IMR-90 (cell line): ENCODE results near the gene ARPC5.

Experiments
- BHLHE40 ChIP-seq: fragments of 150-350 bp; IDR thresholded peaks from 2 replicates; pipeline ENCODE4 v1.6.1; 2016; ENCODE audit warnings: mild to moderate bottlenecking, low read depth, low read length
- CHD1 ChIP-seq: IDR thresholded peaks from 2 replicates; pipeline ENCODE4 v1.6.1; 2012; ENCODE audit warnings: low read depth, low read length, improper control_type of control experiment
- MAZ ChIP-seq: IDR thresholded peaks from 2 replicates; pipeline ENCODE4 v1.6.1; 2012; ENCODE audit warnings: low read depth, mild to moderate bottlenecking, low read length, improper control_type of control experiment, moderate library complexity, borderline replicate concordance
- POLR2A ChIP-seq: IDR thresholded peaks from 2 replicates; pipeline ENCODE4 v1.6.1; 2012; ENCODE audit warnings: mild to moderate bottlenecking, low read depth, low read length
- RFX5 ChIP-seq: IDR thresholded peaks from 2 replicates; pipeline ENCODE4 v1.8.0; 2012; ENCODE audit warnings: low read depth, mild to moderate bottlenecking, low read length, moderate library complexity
- TF ChIP-seq, protein P1 (sequence below): conservative IDR thresholded peaks from 2 replicates; pipeline ENCODE4 v1.5.1; 2012; ENCODE audit warnings: mild to moderate bottlenecking, low read depth, low read length, improper control_type of control experiment
- TF ChIP-seq, protein P2 (sequence below): fragments of 150-350 bp; IDR thresholded peaks from 2 replicates; pipeline ENCODE4 v1.6.1; 2017; ENCODE audit warnings: mild to moderate bottlenecking, antibody characterized with exemption, low read length, low read depth

DNA sequence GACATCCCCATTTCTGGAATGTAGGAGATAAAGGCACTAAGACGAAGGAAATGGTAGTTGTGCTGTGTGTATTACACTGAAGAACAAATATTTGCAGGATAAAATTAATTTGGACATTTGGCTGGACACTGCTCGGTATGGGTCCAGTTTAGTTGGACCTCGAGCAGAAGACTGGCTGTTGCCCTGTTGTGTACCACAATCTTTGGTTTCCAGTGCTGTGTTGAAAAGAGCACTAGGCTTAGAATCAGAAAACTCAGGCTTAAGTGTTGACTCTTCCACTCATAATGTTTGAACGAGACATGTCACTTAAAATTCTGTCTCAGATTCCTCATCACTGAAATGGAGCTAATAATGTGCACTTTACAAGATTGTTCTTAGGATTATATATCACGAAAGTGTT is 1.2 kb upstream of the ARPC5 start:
- TF ChIP-seq CHD1: no peak
- TF ChIP-seq, protein P1, sequence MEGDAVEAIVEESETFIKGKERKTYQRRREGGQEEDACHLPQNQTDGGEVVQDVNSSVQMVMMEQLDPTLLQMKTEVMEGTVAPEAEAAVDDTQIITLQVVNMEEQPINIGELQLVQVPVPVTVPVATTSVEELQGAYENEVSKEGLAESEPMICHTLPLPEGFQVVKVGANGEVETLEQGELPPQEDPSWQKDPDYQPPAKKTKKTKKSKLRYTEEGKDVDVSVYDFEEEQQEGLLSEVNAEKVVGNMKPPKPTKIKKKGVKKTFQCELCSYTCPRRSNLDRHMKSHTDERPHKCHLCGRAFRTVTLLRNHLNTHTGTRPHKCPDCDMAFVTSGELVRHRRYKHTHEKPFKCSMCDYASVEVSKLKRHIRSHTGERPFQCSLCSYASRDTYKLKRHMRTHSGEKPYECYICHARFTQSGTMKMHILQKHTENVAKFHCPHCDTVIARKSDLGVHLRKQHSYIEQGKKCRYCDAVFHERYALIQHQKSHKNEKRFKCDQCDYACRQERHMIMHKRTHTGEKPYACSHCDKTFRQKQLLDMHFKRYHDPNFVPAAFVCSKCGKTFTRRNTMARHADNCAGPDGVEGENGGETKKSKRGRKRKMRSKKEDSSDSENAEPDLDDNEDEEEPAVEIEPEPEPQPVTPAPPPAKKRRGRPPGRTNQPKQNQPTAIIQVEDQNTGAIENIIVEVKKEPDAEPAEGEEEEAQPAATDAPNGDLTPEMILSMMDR: no peak
- no peak for TF ChIP-seq MAZ
- TF ChIP-seq POLR2A: no peak
- TF ChIP-seq, protein P2, sequence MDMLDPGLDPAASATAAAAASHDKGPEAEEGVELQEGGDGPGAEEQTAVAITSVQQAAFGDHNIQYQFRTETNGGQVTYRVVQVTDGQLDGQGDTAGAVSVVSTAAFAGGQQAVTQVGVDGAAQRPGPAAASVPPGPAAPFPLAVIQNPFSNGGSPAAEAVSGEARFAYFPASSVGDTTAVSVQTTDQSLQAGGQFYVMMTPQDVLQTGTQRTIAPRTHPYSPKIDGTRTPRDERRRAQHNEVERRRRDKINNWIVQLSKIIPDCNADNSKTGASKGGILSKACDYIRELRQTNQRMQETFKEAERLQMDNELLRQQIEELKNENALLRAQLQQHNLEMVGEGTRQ: no peak
- no peak for TF ChIP-seq RFX5
- TF ChIP-seq BHLHE40: no peak
